IMR-90 (cell line): ENCODE measurements around the gene MB. TPM values are rescaled to one million over a fixed set of nuclear protein-coding genes. Genes with fewer than 3 reads are reported as not detected.
A peak's percentile ranks its signal among the peaks of the same experiment; 100 is the strongest.

ENCODE experiments used
- ATAC-seq: fragments of 200-7000 bp; cut with Tn5 transposase; 2 replicates; pipeline ENCODE4 v1.9.1; 2020; ENCODE audit warnings: low read depth, mild to moderate bottlenecking, moderate library complexity
- BruUV-seq: library from RNA; stranded (reverse); fragments of 400-500 nt; replicated peaks from 2 replicates; lab custom pipeline; 2021; lab: Mats Ljungman, UMichigan
- CTCF ChIA-PET: fragments of 300-600 bp; formaldehyde crosslinking; extraction: SDS; loops from one replicate; lab custom pipeline; 2021; ENCODE audit warnings: antibody characterized with exemption; lab: Yijun Ruan, JAX
- POLR2A ChIA-PET: fragments of 300-600 bp; sonication (Branson Sonifier 250); formaldehyde crosslinking; loops from one replicate; lab custom pipeline; 2022; ENCODE audit warnings: antibody characterized with exemption; ENCODE audit not compliant: unreplicated experiment; lab: Charles Lee
- DNase-seq: peaks from one replicate; pipeline ENCODE4 v3.0.0; 2013
- H2AFZ ChIP-seq: replicated peaks from 2 replicates; pipeline ENCODE3; 2013; ENCODE audit warnings: low read length, mild to moderate bottlenecking; ENCODE audit not compliant: poor library complexity
- H2AK5ac ChIP-seq: 2 replicates; pipeline ENCODE4 v1.6.1; 2013; ENCODE audit warnings: low read depth, low read length, inconsistent platforms
- H2AK9ac ChIP-seq: replicated peaks from 2 replicates; pipeline ENCODE3; 2013; ENCODE audit warnings: mild to moderate bottlenecking, low read depth, low read length, moderate library complexity; ENCODE audit not compliant: poor library complexity
- H2BK120ac ChIP-seq: 2 replicates; pipeline ENCODE4 v1.6.1; 2013; ENCODE audit warnings: low read depth, low read length, inconsistent platforms
- H2BK15ac ChIP-seq: 3 replicates; pipeline ENCODE4 v1.6.1; 2013; ENCODE audit warnings: low read depth, low read length, inconsistent platforms
- H2BK20ac ChIP-seq: 2 replicates; pipeline ENCODE4 v1.6.1; 2013; ENCODE audit warnings: low read depth, mild to moderate bottlenecking, inconsistent platforms, low read length, moderate library complexity
- H2BK5ac ChIP-seq: 2 replicates; pipeline ENCODE4 v1.6.1; 2013; ENCODE audit warnings: mild to moderate bottlenecking, low read depth, low read length, inconsistent platforms; ENCODE audit not compliant: poor library complexity, severe bottlenecking
- H3K14ac ChIP-seq: replicated peaks from 2 replicates; pipeline ENCODE4 v1.6.1; 2013; ENCODE audit warnings: low read depth, low read length, inconsistent platforms
- H3K18ac ChIP-seq: 2 replicates; pipeline ENCODE4 v1.6.1; 2013; ENCODE audit warnings: low read depth, low read length, control low read depth
- H3K23ac ChIP-seq: 2 replicates; pipeline ENCODE4 v1.6.1; 2013; ENCODE audit warnings: low read depth, low read length, inconsistent platforms
- H3K27ac ChIP-seq: 2 replicates; pipeline ENCODE4 v1.5.1; 2013; ENCODE audit warnings: mild to moderate bottlenecking, control low read depth, low read length; ENCODE audit not compliant: insufficient read depth
- H3K27me3 ChIP-seq: 2 replicates; pipeline ENCODE4 v1.6.1; 2013; ENCODE audit warnings: low read length; ENCODE audit not compliant: control insufficient read depth, insufficient read depth
- H3K36me3 ChIP-seq: 2 replicates; pipeline ENCODE4 v1.6.1; 2013; ENCODE audit warnings: low read length, mixed read lengths; ENCODE audit not compliant: control insufficient read depth, insufficient read depth
- H3K4ac ChIP-seq: 2 replicates; pipeline ENCODE4 v1.6.1; 2013; ENCODE audit warnings: low read depth, low read length, inconsistent platforms
- H3K4me1 ChIP-seq: 2 replicates; pipeline ENCODE4 v1.6.1; 2013; ENCODE audit warnings: low read length, mixed read lengths; ENCODE audit not compliant: control insufficient read depth, insufficient read depth
- H3K4me2 ChIP-seq: 2 replicates; pipeline ENCODE4 v1.6.1; 2013; ENCODE audit warnings: low read depth, mild to moderate bottlenecking, control low read depth, low read length, moderate library complexity
- H3K4me3 ChIP-seq: 2 replicates; pipeline ENCODE4 v1.5.1; 2013; ENCODE audit warnings: low read depth, mild to moderate bottlenecking, control low read depth, low read length, moderate library complexity; ENCODE audit not compliant: insufficient read depth
- H3K56ac ChIP-seq: 2 replicates; pipeline ENCODE4 v1.6.1; 2013; ENCODE audit warnings: low read length, inconsistent platforms; ENCODE audit not compliant: insufficient read depth; ENCODE audit errors: extremely low read depth
- H3K79me1 ChIP-seq, 2 experiments: 2 replicates each; pipeline ENCODE4 v1.6.1; 2013; ENCODE audit warnings: low read length in 2 of 2, inconsistent platforms in 1 of 2, low read depth in 1 of 2
- H3K9ac ChIP-seq: 2 replicates; pipeline ENCODE4 v1.6.1; 2013; ENCODE audit warnings: low read depth, low read length, control low read depth
- H3K9me1 ChIP-seq: 2 replicates; pipeline ENCODE4 v1.6.1; 2013; ENCODE audit warnings: low read length, inconsistent platforms; ENCODE audit not compliant: insufficient read depth
- H3K9me3 ChIP-seq: 2 replicates; pipeline ENCODE4 v1.6.1; 2013; ENCODE audit warnings: low read length; ENCODE audit not compliant: control insufficient read depth, insufficient read depth
- H4K20me1 ChIP-seq: 2 replicates; pipeline ENCODE4 v1.6.1; 2013; ENCODE audit warnings: low read length, inconsistent platforms; ENCODE audit not compliant: insufficient read depth
- H4K5ac ChIP-seq: 2 replicates; pipeline ENCODE4 v1.6.1; 2013; ENCODE audit warnings: mild to moderate bottlenecking, low read depth, low read length, control low read depth
- H4K8ac ChIP-seq, 2 experiments: 2 replicates each; pipeline ENCODE4 v1.6.1; 2013; ENCODE audit warnings: low read depth in 2 of 2, low read length in 2 of 2, control low read depth in 1 of 2, inconsistent platforms in 1 of 2
- H4K91ac ChIP-seq: 2 replicates; pipeline ENCODE4 v1.6.1; 2013; ENCODE audit warnings: low read depth, low read length, inconsistent platforms; ENCODE audit not compliant: insufficient read depth
- BHLHE40 ChIP-seq: fragments of 150-350 bp; IDR thresholded peaks from 2 replicates; pipeline ENCODE4 v1.6.1; 2016; ENCODE audit warnings: mild to moderate bottlenecking, low read depth, low read length
- CHD1 ChIP-seq: IDR thresholded peaks from 2 replicates; pipeline ENCODE4 v1.6.1; 2012; ENCODE audit warnings: low read depth, low read length, improper control_type of control experiment
- MXI1 ChIP-seq: IDR thresholded peaks from 2 replicates; pipeline ENCODE4 v1.6.1; 2012; ENCODE audit warnings: low read depth, mild to moderate bottlenecking, low read length, moderate library complexity, borderline replicate concordance
- RAD21 ChIP-seq: IDR thresholded peaks from 2 replicates; pipeline ENCODE4 v1.6.1; 2012; ENCODE audit warnings: low read length, improper control_type of control experiment
- WGBS, 2 experiments: methylation state at CpG; one replicate each; pipeline versions ENCODE4 v1.1.5 to v1.1.7; 2013; ENCODE audit warnings: missing lambda C conversion rate in 2 of 2; ENCODE audit not compliant: insufficient read length in 1 of 2; ENCODE audit errors: extremely low coverage in 2 of 2; 5-methylcytosine and 5-hydroxymethylcytosine counted together
- dilution Hi-C: fragments of 300-500 bp; cut with HindIII; formaldehyde crosslinking; loops from one replicate; pipeline ENCODE4 v1.14.3; 2018; ENCODE audit warnings: low sequenced_read_pairs; ENCODE audit not compliant: unreplicated experiment
- in situ Hi-C: fragments of 300-500 bp; cut with MboI; formaldehyde crosslinking; loops from 3 replicates; pipeline ENCODE4 v1.14.3; 2019; ENCODE audit warnings: low sequenced_read_pairs, inconsistent platforms, mixed read lengths
- intact Hi-C: fragments of 100-400 bp; cut with micrococcal nuclease; formaldehyde crosslinking; loops from 2 replicates; pipeline ENCODE4 v1.10.0; 2022
- polyA plus RNA-seq, 3 experiments: library from polyadenylated mRNA; depleted of rRNA; stranded (reverse); fragments of >200 nt; gene quantifications; 2 replicates each; pipeline ENCODE4 v1.2.3, GENCODE V29; 2012; ENCODE audit warnings: low replicate concordance in 1 of 3
- total RNA-seq: library from RNA; depleted of rRNA; stranded (reverse); fragments of >200 nt; gene quantifications from 2 replicates; pipeline ENCODE4 v1.2.3, GENCODE V29; 2012
- TF ChIP-seq, protein P1 (sequence below): conservative IDR thresholded peaks from 2 replicates; pipeline ENCODE4 v1.5.1; 2012; ENCODE audit warnings: mild to moderate bottlenecking, low read depth, low read length, improper control_type of control experiment

The MB gene
- total and polyA plus RNA-seq, 2 of the 4 experiments (the other 2 are of a cell fraction): not detected

- Histone ChIP-seq H4K20me1 (no peaks in the 10 kb centered on the region), H3K9me1 (peaks cover 15% of the 10 kb centered on the region), H3K36me3 (no peaks in the 10 kb centered on the region), H3K56ac (no peak overlapping the region), H3K9me3 (no peaks in the 10 kb centered on the region), H3K4me2 (peak overlapping the region; percentile 62; the same call in 1 of the 2 replicates), H3K18ac (peak overlapping the region; percentile 48), H2AK9ac (peak overlapping the region; percentile 1), H3K4me1 (peaks cover 25% of the 10 kb centered on the region), H3K4me3 (no peak overlapping the region), H2BK120ac (peak overlapping the region; percentile 78), H4K91ac (0 out of 2 replicates have a peak overlapping the region, but pooled peaks have one; percentile 3), H3K23ac (no peak overlapping the region), H3K4ac (peak overlapping the region; percentile 18), H2BK15ac (0 out of 3 replicates have a peak overlapping the region, but pooled peaks have one; percentile 6), H3K27me3 (peaks cover 2% of the 10 kb centered on the region; the same call in 1 of the 2 replicates), H3K9ac (no peak overlapping the region), H2BK5ac (peak overlapping the region; percentile 44), H3K27ac (peak overlapping the region; percentile 21; the same call in 1 of the 2 replicates), H4K5ac (peak overlapping the region; percentile 52), H2AK5ac (peak overlapping the region; percentile 71), H2BK20ac (peak overlapping the region; percentile 46; the same call in 1 of the 2 replicates), H4K8ac (0 out of 4 replicates have a peak overlapping the region, but pooled peaks of 1 of the 2 experiments have one; percentile 39), H3K79me1 (no peaks in the 10 kb centered on the region), H2AFZ (peak overlapping the region; percentile 69), H3K14ac (0 out of 2 replicates have a peak overlapping the region, but pooled peaks have one; percentile 44)
- ChIA-PET CTCF (interaction anchor here (1.0 kb wide), 1 partner anchor 31 kb away, joined by 5 read pairs; no protein-coding TSS in a partner anchor), POLR2A (no interaction called here)
- WGBS, 2 experiments: 91% methylated on average over 10 of the region's 17 CpGs; no CpG with 5 or more reads in 1 of the 2 experiments
- no peak for TF ChIP-seq RAD21
- TF ChIP-seq, protein P1, sequence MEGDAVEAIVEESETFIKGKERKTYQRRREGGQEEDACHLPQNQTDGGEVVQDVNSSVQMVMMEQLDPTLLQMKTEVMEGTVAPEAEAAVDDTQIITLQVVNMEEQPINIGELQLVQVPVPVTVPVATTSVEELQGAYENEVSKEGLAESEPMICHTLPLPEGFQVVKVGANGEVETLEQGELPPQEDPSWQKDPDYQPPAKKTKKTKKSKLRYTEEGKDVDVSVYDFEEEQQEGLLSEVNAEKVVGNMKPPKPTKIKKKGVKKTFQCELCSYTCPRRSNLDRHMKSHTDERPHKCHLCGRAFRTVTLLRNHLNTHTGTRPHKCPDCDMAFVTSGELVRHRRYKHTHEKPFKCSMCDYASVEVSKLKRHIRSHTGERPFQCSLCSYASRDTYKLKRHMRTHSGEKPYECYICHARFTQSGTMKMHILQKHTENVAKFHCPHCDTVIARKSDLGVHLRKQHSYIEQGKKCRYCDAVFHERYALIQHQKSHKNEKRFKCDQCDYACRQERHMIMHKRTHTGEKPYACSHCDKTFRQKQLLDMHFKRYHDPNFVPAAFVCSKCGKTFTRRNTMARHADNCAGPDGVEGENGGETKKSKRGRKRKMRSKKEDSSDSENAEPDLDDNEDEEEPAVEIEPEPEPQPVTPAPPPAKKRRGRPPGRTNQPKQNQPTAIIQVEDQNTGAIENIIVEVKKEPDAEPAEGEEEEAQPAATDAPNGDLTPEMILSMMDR: no peak
- no peak for TF ChIP-seq BHLHE40
- TF ChIP-seq MXI1: no peak
- TF ChIP-seq CHD1: no peak
- no TSS peak for BruUV-seq
- intact Hi-C loops (loop anchor here (5.0 kb wide), 2 partner anchors 122 to 137 kb away; no protein-coding TSS in a partner anchor), dilution Hi-C loops (no loop called here), in situ Hi-C loops (no loop called here)
- DNase-seq: peak; percentile 79
- peak; percentile 65 for ATAC-seq
Observed at GRCh38 chr22:35568751-35569739, 48.1 kb downstream of the MB start.
